T-helper 17 cell (primary cell): ENCODE data around the gene SNTN. TPM values are rescaled to one million over a fixed set of nuclear protein-coding genes. Genes with fewer than 3 reads are reported as not detected.
"Not testable (repeated sequence)": the region's sequence is repeated elsewhere in the genome, so short reads cannot be mapped to it uniquely, and the experiment has no call there.

ENCODE experiments used
- ATAC-seq: fragments of 150-1000 bp; cut with Tn5 transposase; 2 replicates; pipeline ENCODE4 v1.10.0; 2021; ENCODE audit warnings: mild to moderate bottlenecking, moderate library complexity
- DNase-seq, 3 donors: peaks; one replicate each; pipeline versions ENCODE4 v3.0.0 to v3.0.0-alpha.2; 2020 to 2021
- H3K9me3 ChIP-seq: one replicate; pipeline ENCODE4 v1.7.0; 2013; ENCODE audit warnings: low read length, mild to moderate bottlenecking; ENCODE audit not compliant: control insufficient read depth, poor library complexity, severe bottlenecking
- H3K27ac Mint-ChIP-seq: one replicate; pipeline ENCODE4 v1.8.0; 2022; ENCODE audit warnings: mild to moderate bottlenecking, moderate library complexity, mixed read lengths
- H3K27me3 Mint-ChIP-seq: one replicate; pipeline ENCODE4 v1.8.0; 2022; ENCODE audit warnings: mixed read lengths
- H3K36me3 Mint-ChIP-seq: one replicate; pipeline ENCODE4 v1.8.0; 2022; ENCODE audit warnings: low read depth, mixed read lengths
- H3K4me1 Mint-ChIP-seq: one replicate; pipeline ENCODE4 v1.8.0; 2022; ENCODE audit warnings: mild to moderate bottlenecking, mixed read lengths
- H3K4me3 Mint-ChIP-seq: one replicate; pipeline ENCODE4 v1.8.0; 2022; ENCODE audit warnings: mild to moderate bottlenecking, moderate library complexity, mixed read lengths
- total RNA-seq, 4 donors: library from RNA in 2 of 4; stranded (reverse) in 2 of 4; gene quantifications; one replicate each; pipeline ENCODE4 v1.2.3 and lab custom pipeline; 2022 to 2026

SNTN gene
- total RNA-seq, 2 donors from 2014 or later, result not detected

GRCh38 chr3:63644928-63645781 is 7.3 kb upstream of the SNTN start:
- not testable (repeated sequence) for ATAC-seq, DNase-seq, H3K4me1 Mint-ChIP-seq, H3K27me3 Mint-ChIP-seq, H3K27ac Mint-ChIP-seq, H3K9me3 ChIP-seq, H3K36me3 Mint-ChIP-seq, H3K4me3 Mint-ChIP-seq

DNA sequence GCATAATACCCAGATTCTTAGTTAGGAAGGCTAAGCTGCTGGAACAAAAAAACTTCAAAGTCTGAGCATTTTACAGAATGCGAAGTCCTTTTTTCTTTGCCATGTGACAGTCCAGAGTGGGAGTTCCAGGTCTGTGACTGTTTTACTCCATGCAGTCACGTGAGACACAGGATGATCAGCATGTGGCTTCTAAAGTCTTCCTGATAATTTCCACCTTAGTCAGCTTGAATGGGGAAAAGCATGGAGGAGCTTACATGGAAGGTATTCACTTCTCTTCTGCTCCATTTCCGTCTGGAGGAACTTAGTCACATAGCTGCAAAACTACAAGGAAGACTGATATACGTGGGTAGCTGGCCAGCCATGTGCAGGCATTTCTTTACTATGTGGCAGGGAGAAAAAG is 1.7 kb downstream of the SNTN start:
- no peak overlapping the region for H3K27ac Mint-ChIP-seq
- H3K27me3 Mint-ChIP-seq, result no peaks in the 10 kb centered on the region
- H3K4me3 Mint-ChIP-seq, result no peak overlapping the region
- no peaks in the 10 kb centered on the region for H3K4me1 Mint-ChIP-seq
- no peaks in the 10 kb centered on the region for H3K9me3 ChIP-seq
- H3K36me3 Mint-ChIP-seq, result no peaks in the 10 kb centered on the region
- ATAC-seq (no peak), DNase-seq (no peak)

DNA sequence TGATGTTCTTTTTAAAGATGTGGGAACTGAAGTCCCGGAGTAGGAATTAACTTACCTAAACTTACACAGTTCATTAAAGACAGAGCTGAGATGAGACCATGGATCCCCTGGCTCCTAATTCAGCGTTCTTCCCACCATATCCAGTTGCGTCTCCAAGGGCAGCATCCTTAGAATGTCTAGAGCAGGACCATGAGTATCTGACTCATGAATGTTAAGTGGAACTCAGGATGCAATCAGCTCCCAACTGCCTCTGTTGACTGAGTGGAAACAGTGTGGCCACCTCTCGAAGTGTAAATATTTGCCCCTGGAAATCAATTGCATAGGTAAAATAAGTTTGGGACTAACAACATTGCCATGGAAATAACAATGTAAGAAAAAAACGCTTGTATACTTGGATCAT is 2.5 kb downstream of the SNTN start:
- no peak for DNase-seq
- Mint-ChIP-seq H3K36me3 (no peaks in the 10 kb centered on the region), H3K4me1 (no peaks in the 10 kb centered on the region), H3K27me3 (no peaks in the 10 kb centered on the region), H3K27ac (no peak overlapping the region), H3K4me3 (no peak overlapping the region)
- H3K9me3 ChIP-seq, result no peaks in the 10 kb centered on the region
- ATAC-seq, result no peak

GRCh38 chr3:63655519-63655918 is 3.0 kb downstream of the SNTN start:
- Mint-ChIP-seq H3K4me1 (no peaks in the 10 kb centered on the region), H3K36me3 (no peaks in the 10 kb centered on the region)

DNA sequence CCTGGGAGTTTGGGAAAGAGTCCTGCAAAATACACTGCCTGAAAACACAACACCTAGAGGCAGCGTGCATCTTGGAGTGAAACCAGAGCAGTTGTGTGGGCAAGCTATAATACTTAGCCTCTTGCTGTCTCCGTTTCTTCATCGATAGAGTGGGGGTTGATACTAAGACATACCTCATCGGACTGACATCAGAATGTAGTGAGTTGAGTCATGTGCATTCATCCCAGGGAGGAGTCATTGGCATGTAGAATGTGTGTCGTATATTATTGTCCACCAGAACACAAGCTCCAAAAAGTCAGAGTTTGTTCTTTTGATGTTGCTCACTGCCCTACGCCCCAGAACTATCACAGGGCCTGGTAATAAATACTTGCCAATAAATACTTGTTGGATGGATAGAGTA is 4.3 kb downstream of the SNTN start:
- Mint-ChIP-seq H3K27ac (no peak overlapping the region), H3K4me3 (no peak overlapping the region), H3K36me3 (no peaks in the 10 kb centered on the region), H3K4me1 (no peaks in the 10 kb centered on the region), H3K27me3 (no peaks in the 10 kb centered on the region)
- H3K9me3 ChIP-seq, result no peaks in the 10 kb centered on the region
- ATAC-seq (no peak), DNase-seq (no peak)

More at GRCh38 chr3:63655519-63655918, 3.0 kb downstream of the SNTN start:
- Mint-ChIP-seq H3K4me3 (no peak overlapping the region), H3K27ac (no peak overlapping the region), H3K27me3 (no peaks in the 10 kb centered on the region)
- DNase-seq (no peak), ATAC-seq (no peak)
- no peaks in the 10 kb centered on the region for H3K9me3 ChIP-seq

- no peaks in the 10 kb centered on the region for H3K36me3 Mint-ChIP-seq
- no peak overlapping the region for H3K4me3 Mint-ChIP-seq
- no peaks in the 10 kb centered on the region for H3K27me3 Mint-ChIP-seq
- H3K4me1 Mint-ChIP-seq, result no peaks in the 10 kb centered on the region
- ATAC-seq (no peak), DNase-seq (no peak)
- no peaks in the 10 kb centered on the region for H3K9me3 ChIP-seq
- H3K27ac Mint-ChIP-seq, result no peak overlapping the region
Measured at GRCh38 chr3:63661242-63661641, 8.8 kb downstream of the SNTN start.

DNA sequence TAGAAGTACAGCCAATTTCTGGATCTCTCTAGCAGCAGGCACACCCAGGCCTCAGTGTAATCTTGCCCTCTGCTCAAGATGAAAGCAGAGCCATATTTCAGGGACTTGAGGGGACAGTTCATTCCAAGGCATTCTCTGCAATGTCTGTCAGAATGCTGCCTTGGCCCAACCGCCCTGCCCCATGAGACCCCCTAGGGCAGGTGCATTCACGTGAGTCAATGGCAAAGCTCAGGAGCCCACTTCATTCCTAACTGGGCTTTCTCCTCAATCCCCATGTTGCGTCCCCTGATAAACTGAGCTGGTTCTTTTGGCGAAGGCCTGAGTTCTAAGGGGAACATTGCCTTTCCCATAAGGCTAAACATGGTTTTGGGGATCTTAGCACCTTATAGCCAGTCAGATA is 9.5 kb downstream of the SNTN start:
- no peaks in the 10 kb centered on the region for H3K9me3 ChIP-seq
- Mint-ChIP-seq H3K4me1 (no peaks in the 10 kb centered on the region), H3K4me3 (no peak overlapping the region), H3K27ac (no peak overlapping the region), H3K36me3 (no peaks in the 10 kb centered on the region), H3K27me3 (no peaks in the 10 kb centered on the region)
- ATAC-seq (no peak), DNase-seq (no peak)

DNA sequence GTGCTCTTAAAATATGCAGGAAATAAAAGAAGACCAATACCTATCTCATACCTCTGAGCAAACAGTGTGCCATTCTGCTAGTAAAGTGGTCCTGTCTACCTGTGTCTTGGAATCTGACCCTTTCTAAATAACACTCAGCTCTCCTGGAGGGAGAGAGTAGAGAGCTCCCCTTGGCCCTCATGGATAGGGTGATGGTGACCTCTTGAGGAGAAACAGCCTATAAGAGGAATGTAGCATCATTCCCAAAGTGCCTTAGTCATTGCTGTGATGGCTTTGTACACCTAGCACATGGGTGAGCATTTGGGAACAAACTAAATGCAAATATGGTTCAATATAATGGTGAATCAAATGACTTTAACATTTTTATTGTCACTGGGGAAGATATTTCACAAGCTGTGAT is 10.0 kb downstream of the SNTN start:
- no peak overlapping the region for H3K4me3 Mint-ChIP-seq
- no peak for ATAC-seq
- H3K27ac Mint-ChIP-seq, result no peak overlapping the region
- H3K9me3 ChIP-seq, result no peaks in the 10 kb centered on the region
- no peak for DNase-seq
- H3K4me1 Mint-ChIP-seq, result no peaks in the 10 kb centered on the region
- H3K27me3 Mint-ChIP-seq, result no peaks in the 10 kb centered on the region
- H3K36me3 Mint-ChIP-seq, result no peaks in the 10 kb centered on the region

DNA sequence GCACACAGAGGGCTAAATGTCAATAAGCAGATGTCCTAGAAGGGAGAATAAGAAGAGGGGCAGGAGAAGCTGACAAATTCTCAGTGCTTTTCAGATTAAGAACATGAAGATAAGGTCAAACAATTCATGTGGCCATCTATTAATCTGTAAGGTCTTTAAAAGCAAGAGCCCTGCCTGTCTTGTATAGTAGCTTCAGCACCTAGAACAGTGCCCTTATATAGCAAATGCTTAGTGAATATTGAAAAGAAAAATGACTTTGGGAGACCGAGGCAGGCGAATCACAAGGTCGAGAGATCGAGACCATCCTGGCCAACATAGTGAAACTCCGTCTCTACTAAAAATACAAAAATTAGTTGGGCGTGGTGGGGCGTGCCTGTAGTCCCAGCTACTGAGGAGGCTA is 18.1 kb downstream of the SNTN start:
- no peak for ATAC-seq
- no peaks in the 10 kb centered on the region for H3K9me3 ChIP-seq
- no peak overlapping the region for H3K27ac Mint-ChIP-seq
- H3K27me3 Mint-ChIP-seq, result no peaks in the 10 kb centered on the region
- no peak for DNase-seq
- H3K4me3 Mint-ChIP-seq, result no peak overlapping the region
- H3K36me3 Mint-ChIP-seq, result no peaks in the 10 kb centered on the region
- H3K4me1 Mint-ChIP-seq, result no peaks in the 10 kb centered on the region

GRCh38 chr3:63673111-63673510 is 20.6 kb downstream of the SNTN start:
- Mint-ChIP-seq H3K27ac (no peak overlapping the region), H3K36me3 (no peaks in the 10 kb centered on the region), H3K4me3 (no peak overlapping the region), H3K4me1 (no peaks in the 10 kb centered on the region), H3K27me3 (no peaks in the 10 kb centered on the region)
- DNase-seq (no peak), ATAC-seq (no peak)
- no peaks in the 10 kb centered on the region for H3K9me3 ChIP-seq

DNA sequence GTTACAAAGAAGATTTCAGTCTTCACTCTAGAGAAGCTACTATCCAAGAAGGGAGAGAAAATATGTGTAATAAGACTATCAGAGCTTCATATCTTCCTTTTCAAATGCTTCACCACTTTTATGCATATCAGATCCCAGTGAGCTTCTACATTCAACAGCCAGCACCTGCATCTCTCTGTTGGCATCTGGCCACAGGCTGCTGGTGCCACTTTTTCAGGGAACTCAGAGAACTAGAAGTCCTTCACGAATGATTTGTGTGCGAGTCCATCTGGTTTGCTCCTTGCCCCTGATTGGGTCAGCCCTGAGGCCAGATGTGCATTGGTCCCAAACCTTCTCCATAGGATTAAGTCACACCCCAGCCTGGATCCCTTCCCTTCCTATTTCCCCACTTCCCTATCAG is 22.1 kb downstream of the SNTN start:
- no peaks in the 10 kb centered on the region for H3K9me3 ChIP-seq
- no peaks in the 10 kb centered on the region for H3K4me1 Mint-ChIP-seq
- no peak overlapping the region for H3K4me3 Mint-ChIP-seq
- no peak for DNase-seq
- no peaks in the 10 kb centered on the region for H3K36me3 Mint-ChIP-seq
- no peak for ATAC-seq
- H3K27me3 Mint-ChIP-seq, result no peaks in the 10 kb centered on the region
- no peak overlapping the region for H3K27ac Mint-ChIP-seq

DNA sequence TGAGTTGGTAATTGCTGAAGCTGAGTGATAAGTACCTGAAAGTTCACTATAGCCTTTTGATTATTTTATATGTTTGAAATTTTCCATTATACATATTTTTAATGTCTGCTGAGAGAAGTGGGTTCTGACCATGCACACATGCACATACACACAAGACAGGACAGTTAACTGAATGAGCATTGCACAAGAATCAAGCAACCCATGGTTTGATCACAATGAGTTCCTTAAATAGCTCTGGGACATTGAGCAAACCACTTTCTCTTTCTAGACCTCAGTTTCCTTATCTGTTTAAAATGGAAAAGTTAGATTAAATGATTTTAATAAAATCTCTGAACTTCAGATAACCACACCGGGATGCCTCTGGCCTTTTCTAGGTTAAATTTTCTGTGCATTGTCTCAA is 26.7 kb downstream of the SNTN start:
- Mint-ChIP-seq H3K27me3 (no peaks in the 10 kb centered on the region), H3K36me3 (no peaks in the 10 kb centered on the region), H3K4me3 (no peak overlapping the region), H3K27ac (no peak overlapping the region), H3K4me1 (no peaks in the 10 kb centered on the region)
- no peaks in the 10 kb centered on the region for H3K9me3 ChIP-seq
- DNase-seq (no peak), ATAC-seq (no peak)

DNA sequence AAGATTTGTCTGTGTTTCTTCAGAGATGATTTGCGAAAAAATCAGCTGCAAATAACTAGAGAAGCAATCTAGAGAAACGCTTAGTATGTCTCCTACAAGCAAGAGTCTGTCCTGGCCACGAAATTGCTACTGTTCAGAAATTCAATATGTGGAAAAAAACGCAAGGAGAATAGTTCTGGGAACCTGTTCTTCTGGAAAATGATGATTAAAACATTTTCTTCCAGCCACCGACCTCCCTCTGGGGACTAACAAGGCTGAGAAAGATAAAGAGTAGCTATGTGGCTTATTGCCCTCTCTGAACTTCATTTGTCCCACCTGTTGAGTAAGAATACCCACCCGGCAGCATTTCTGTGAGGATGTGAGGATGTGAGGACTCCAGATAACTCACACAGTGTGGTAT is 31.6 kb downstream of the SNTN start:
- no peaks in the 10 kb centered on the region for H3K36me3 Mint-ChIP-seq
- ATAC-seq, result no peak
- H3K4me3 Mint-ChIP-seq, result no peak overlapping the region
- H3K4me1 Mint-ChIP-seq, result no peaks in the 10 kb centered on the region
- no peak overlapping the region for H3K27ac Mint-ChIP-seq
- DNase-seq, result no peak
- H3K27me3 Mint-ChIP-seq, result peaks cover 12% of the 10 kb centered on the region
- H3K9me3 ChIP-seq, result no peaks in the 10 kb centered on the region

- DNase-seq (no peak), ATAC-seq (no peak)
- H3K9me3 ChIP-seq, result no peaks in the 10 kb centered on the region
- no peaks in the 10 kb centered on the region for H3K4me1 Mint-ChIP-seq
- H3K4me3 Mint-ChIP-seq, result no peak overlapping the region
- peaks cover 12% of the 10 kb centered on the region for H3K27me3 Mint-ChIP-seq
- H3K36me3 Mint-ChIP-seq, result no peaks in the 10 kb centered on the region
- H3K27ac Mint-ChIP-seq, result no peak overlapping the region
Measured at GRCh38 chr3:63685340-63685739, 32.9 kb downstream of the SNTN start.
